RWPE2 (cell line): ENCODE measurements around the gene PPP1R37.

Experiments
- ATAC-seq: fragments of 200-7000 bp; cut with Tn5 transposase; 3 replicates; pipeline ENCODE4 v1.9.1; 2021; ENCODE audit warnings: low read depth
- DNase-seq: peaks from one replicate; pipeline ENCODE4 v3.0.0-alpha.2; 2020; ENCODE audit warnings: low spot score
- H3K27ac ChIP-seq: fragments of 450-650 bp; 2 replicates; pipeline ENCODE4 v1.5.1; 2017; ENCODE audit warnings: mild to moderate bottlenecking; ENCODE audit not compliant: poor library complexity, severe bottlenecking
- H3K27me3 ChIP-seq: fragments of 250-450 bp; sonication (Bioruptor Pico); 2 replicates; pipeline ENCODE4 v1.5.1; 2021; ENCODE audit warnings: mild to moderate bottlenecking, moderate library complexity; ENCODE audit not compliant: insufficient read depth, poor library complexity, severe bottlenecking
- H3K36me3 ChIP-seq: fragments of 250-450 bp; sonication (Bioruptor Pico); 2 replicates; pipeline ENCODE4 v1.5.1; 2020; ENCODE audit warnings: low read depth, mild to moderate bottlenecking, moderate library complexity
- H3K4me1 ChIP-seq: fragments of 250-450 bp; sonication (Bioruptor Pico); 2 replicates; pipeline ENCODE4 v1.5.1; 2021; ENCODE audit warnings: mild to moderate bottlenecking, moderate library complexity; ENCODE audit not compliant: insufficient read depth, poor library complexity, severe bottlenecking
- H3K4me3 ChIP-seq: fragments of 250-450 bp; sonication (Bioruptor Pico); 2 replicates; pipeline ENCODE4 v1.5.1; 2021; ENCODE audit warnings: mild to moderate bottlenecking, moderate library complexity; ENCODE audit not compliant: severe bottlenecking
- H3K9me3 ChIP-seq: fragments of 250-450 bp; sonication (Bioruptor Pico); 2 replicates; pipeline ENCODE4 v1.5.1; 2021; ENCODE audit warnings: mild to moderate bottlenecking, moderate library complexity; ENCODE audit not compliant: severe bottlenecking
- TF ChIP-seq, protein P1 (sequence below): fragments of 450-650 bp; IDR thresholded peaks from one replicate; pipeline ENCODE4 v1.5.1; 2017; ENCODE audit warnings: mild to moderate bottlenecking, moderate library complexity; ENCODE audit not compliant: poor library complexity, severe bottlenecking

The PPP1R37 gene

DNA sequence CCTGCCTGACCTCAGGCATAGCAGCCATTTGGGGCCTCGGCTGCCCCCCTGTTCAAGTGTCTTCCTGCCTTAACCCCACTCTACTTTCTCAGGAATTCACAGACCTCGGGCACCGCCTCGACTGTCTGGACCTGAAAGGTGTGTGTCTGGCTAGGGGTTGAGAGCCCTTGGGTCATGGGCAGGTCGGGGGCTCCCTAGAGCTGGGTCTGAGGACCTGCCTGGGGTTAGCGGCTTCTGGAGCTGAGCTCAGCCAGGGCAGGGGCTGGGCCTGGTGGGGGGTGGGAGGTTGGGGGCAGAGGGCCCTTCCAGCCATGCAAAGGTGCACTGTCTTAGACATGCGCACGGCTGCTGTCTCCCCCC lies 47.1 kb downstream of the PPP1R37 start:
- DNase-seq, result no peak
- Histone ChIP-seq H3K27me3 (no peaks in the 10 kb centered on the region), H3K27ac (no peak overlapping the region), H3K36me3 (peaks cover 10% of the 10 kb centered on the region; the same call in 1 of the 2 replicates), H3K4me1 (no peaks in the 10 kb centered on the region), H3K9me3 (no peaks in the 10 kb centered on the region), H3K4me3 (no peak overlapping the region)
- TF ChIP-seq, protein P1, sequence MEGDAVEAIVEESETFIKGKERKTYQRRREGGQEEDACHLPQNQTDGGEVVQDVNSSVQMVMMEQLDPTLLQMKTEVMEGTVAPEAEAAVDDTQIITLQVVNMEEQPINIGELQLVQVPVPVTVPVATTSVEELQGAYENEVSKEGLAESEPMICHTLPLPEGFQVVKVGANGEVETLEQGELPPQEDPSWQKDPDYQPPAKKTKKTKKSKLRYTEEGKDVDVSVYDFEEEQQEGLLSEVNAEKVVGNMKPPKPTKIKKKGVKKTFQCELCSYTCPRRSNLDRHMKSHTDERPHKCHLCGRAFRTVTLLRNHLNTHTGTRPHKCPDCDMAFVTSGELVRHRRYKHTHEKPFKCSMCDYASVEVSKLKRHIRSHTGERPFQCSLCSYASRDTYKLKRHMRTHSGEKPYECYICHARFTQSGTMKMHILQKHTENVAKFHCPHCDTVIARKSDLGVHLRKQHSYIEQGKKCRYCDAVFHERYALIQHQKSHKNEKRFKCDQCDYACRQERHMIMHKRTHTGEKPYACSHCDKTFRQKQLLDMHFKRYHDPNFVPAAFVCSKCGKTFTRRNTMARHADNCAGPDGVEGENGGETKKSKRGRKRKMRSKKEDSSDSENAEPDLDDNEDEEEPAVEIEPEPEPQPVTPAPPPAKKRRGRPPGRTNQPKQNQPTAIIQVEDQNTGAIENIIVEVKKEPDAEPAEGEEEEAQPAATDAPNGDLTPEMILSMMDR, result no peak
- ATAC-seq, result no peak

DNA sequence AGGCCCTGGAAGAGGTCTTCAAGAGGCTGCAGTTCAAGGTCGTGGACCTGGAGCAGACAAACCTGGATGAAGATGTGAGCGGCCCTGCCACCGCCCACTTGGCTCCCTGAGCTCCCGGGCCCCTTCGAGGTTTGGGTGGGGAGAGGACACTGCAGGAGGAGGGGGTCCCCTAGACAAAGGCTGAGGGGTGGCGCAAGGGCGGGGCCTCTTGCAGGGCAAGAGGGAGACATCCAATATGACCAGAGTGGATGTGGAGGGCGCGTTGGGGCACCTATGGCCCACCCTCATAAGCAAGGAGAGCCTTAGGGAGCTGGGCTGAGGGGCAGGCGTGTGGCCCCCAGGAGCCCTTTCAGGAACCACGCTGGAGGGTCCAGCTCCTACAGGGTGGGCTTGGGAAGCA lies 47.6 kb downstream of the PPP1R37 start:
- Histone ChIP-seq H3K27me3 (no peaks in the 10 kb centered on the region), H3K9me3 (no peaks in the 10 kb centered on the region), H3K4me1 (no peaks in the 10 kb centered on the region), H3K4me3 (no peak overlapping the region), H3K27ac (no peak overlapping the region), H3K36me3 (peaks cover 10% of the 10 kb centered on the region; the same call in 1 of the 2 replicates)
- DNase-seq (no peak), ATAC-seq (no peak)
- TF ChIP-seq, protein P1, result no peak

DNA sequence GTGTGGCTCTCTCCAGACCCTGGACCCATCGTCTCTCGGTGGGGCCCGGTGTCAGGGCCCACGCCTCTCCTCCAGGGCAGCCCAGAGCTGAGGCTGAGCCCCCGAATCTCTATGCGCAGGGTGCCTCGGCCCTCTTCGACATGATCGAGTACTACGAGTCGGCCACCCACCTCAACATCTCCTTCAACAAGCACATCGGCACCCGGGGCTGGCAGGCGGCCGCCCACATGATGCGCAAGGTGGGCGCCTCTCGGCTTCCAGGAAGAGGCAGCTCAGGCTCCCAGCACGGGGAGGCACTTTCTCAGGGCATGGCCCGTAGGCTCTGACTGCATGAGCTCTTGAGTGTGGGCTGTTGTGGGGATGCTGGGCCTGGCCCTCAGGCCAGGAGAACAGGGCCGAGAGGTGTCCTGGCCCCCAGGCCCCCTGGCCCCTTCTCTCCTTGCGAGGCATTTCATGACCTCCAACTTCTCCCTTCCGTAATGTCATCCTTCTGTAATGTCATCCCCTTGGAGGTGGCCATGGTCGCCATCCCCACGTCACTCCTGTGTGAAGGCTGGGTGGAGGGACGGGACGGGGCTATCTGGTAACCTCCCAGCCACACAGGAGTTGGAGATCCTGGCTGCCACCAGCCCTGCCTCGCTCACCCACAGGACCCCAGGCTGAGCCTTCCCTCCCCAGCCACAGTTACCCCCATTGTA lies 48.4 kb downstream of the PPP1R37 start:
- Histone ChIP-seq H3K27ac (no peak overlapping the region), H3K4me3 (no peak overlapping the region), H3K9me3 (no peaks in the 10 kb centered on the region), H3K36me3 (peaks cover 10% of the 10 kb centered on the region; the same call in 1 of the 2 replicates), H3K27me3 (no peaks in the 10 kb centered on the region), H3K4me1 (no peaks in the 10 kb centered on the region)
- no peak for ATAC-seq
- no peak for DNase-seq
- TF ChIP-seq, protein P1, result no peak

DNA sequence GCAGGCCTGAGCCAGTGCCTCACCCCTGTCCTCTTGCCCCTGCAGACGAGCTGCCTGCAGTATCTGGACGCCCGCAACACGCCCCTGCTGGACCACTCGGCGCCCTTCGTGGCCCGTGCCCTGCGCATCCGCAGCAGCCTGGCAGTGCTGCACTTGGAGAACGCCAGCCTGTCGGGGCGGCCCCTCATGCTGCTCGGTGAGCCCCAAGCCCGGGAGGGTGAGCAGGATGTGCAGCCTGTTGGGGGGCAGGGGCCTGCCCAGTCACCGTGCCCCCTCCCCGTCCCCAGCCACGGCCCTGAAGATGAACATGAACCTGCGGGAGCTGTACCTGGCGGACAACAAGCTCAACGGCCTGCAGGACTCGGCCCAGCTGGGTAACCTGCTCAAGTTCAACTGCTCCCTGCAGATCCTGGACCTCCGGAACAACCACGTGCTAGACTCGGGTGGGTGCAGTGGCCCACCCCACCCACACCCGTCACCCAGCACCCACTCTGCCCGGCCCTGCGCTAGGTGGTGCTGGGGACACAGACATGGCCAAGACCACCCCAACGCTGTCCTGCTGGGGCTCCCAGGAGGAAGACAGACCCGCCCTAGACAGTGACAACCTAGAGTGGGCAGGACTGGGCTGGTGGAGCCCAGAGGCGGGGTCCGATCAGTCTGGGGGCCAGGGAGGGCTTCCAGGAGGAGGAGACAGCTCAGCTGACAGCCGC lies 49.2 kb downstream of the PPP1R37 start:
- TF ChIP-seq, protein P1, result no peak
- ATAC-seq (no peak), DNase-seq (no peak)
- peaks cover 10% of the 10 kb centered on the region; the same call in 1 of the 2 replicates for H3K36me3 ChIP-seq
- no peaks in the 10 kb centered on the region for H3K9me3 ChIP-seq
- no peaks in the 10 kb centered on the region for H3K4me1 ChIP-seq
- H3K27ac ChIP-seq, result no peak overlapping the region
- no peak overlapping the region for H3K4me3 ChIP-seq
- H3K27me3 ChIP-seq, result no peaks in the 10 kb centered on the region

DNA sequence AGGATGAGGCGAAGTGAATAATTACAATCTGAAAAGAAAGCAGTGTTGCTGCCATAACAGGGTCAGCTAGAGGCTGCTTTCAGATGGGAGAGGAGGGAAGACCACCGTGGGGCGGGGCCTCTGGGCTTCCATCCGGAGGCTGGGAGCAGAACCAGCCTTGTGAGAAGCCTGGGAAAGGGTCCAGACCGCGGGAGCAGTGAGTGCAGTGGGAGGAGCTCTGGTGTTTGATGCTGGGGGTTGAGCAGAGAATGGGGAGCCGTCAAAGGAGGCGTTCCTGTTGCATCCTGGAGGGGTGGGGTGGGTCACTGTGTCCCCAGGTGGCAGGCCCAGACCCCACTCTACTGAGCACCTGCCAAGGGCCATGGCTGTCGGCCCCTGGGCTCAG lies 49.7 kb downstream of the PPP1R37 start:
- Histone ChIP-seq H3K36me3 (peaks cover 10% of the 10 kb centered on the region; the same call in 1 of the 2 replicates), H3K27ac (no peak overlapping the region), H3K9me3 (no peaks in the 10 kb centered on the region), H3K4me1 (no peaks in the 10 kb centered on the region), H3K4me3 (no peak overlapping the region), H3K27me3 (no peaks in the 10 kb centered on the region)
- DNase-seq (no peak), ATAC-seq (no peak)
- TF ChIP-seq, protein P1, result no peak
